Muscle layer of colon (tissue), 2 donors: ENCODE results near the gene KANSL1.

Experiments used
- H3K27ac ChIP-seq: one replicate; pipeline ENCODE4 v1.7.0; 2013; ENCODE audit warnings: low read depth, mild to moderate bottlenecking, low read length, moderate library complexity
- H3K27me3 ChIP-seq, 2 donors: one replicate each; pipeline ENCODE4 v1.7.0; 2013; ENCODE audit warnings: low read length in 2 of 2, mild to moderate bottlenecking in 2 of 2; ENCODE audit not compliant: insufficient read depth in 2 of 2, control insufficient read depth in 1 of 2
- H3K36me3 ChIP-seq: one replicate; pipeline ENCODE4 v1.7.0; 2013; ENCODE audit warnings: mild to moderate bottlenecking, low read length; ENCODE audit not compliant: insufficient read depth
- H3K4me1 ChIP-seq: one replicate; pipeline ENCODE4 v1.7.0; 2013; ENCODE audit warnings: mild to moderate bottlenecking, low read length; ENCODE audit not compliant: insufficient read depth
- H3K4me3 ChIP-seq, 2 donors: one replicate each; pipeline ENCODE4 v1.7.0; 2013; ENCODE audit warnings: low read length in 2 of 2, low read depth in 1 of 2, mild to moderate bottlenecking in 1 of 2, moderate library complexity in 1 of 2
- H3K9ac ChIP-seq: one replicate; pipeline ENCODE4 v1.7.0; 2013; ENCODE audit warnings: low read length
- H3K9me3 ChIP-seq: one replicate; pipeline ENCODE4 v1.7.0; 2013; ENCODE audit warnings: mild to moderate bottlenecking, low read length
- donor health status: abdominal sarcoma.
- donor health status: Adenocarcinoma of cecum.

Gene KANSL1

DNA sequence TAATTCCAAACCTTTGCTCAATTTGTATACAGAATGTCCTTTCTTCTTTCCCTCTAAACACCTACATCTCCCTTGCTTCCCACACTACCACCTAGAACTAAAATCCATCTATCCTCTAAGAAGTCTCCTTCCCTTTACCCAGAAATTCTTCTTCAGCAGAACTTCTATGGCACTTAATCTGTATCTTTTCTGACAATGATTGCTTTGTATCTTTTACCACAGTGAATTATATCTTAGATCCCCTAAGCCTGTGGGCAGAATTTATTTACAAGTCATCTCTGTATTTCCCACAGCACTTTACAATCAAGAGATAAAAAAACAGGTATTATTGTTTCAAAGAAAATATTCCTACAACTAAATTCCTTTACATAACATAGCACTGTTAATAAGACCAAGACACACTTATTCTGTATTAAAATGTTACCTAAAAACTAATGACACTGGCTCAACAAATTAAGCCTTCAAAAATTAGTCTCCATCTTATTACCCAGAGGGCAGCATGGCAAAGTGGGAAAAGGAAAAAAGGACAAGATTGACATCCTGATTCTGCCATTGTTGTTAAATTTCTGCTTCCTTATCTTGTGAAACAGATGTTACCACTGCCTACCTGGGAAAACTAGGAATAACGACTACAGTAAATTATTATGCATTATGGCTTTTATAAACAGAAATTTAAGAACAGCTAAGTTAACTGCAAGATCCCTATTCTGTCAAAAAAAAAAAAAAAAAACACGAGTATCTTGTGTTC, 42.8 kb downstream of the KANSL1 start:
- peaks cover 66% of the 10 kb centered on the region for H3K4me1 ChIP-seq

DNA sequence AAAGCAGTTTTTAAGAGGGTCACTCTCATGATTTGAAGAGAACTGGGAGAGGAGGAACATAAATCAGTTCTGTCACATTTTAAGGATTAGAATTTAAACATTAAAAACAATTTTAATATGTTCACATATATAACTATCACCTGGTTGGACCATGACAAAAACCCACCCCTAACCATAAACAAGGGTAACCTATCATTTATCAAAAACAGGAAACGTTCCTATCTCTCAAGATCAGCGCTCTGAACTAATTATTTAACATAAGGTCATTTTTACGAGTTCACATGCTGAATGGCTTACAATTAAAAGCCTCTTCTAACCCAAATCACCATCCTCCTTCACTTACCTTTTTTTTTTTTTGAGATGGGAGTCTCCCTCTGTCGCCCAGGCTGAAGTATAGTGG, 45.0 kb downstream of the KANSL1 start:
- Histone ChIP-seq H3K27ac (no peak overlapping the region), H3K36me3 (no peaks in the 10 kb centered on the region), H3K4me1 (peaks cover 60% of the 10 kb centered on the region), H3K9ac (no peak overlapping the region), H3K4me3 (no peak overlapping the region), H3K9me3 (no peaks in the 10 kb centered on the region), H3K27me3 (no peaks in the 10 kb centered on the region)

More for the DNA sequence above, 42.8 kb downstream of the KANSL1 start:
- H3K27me3 ChIP-seq, result no peaks in the 10 kb centered on the region
- H3K4me3 ChIP-seq, result no peak overlapping the region
- H3K9ac ChIP-seq, result no peak overlapping the region
- no peaks in the 10 kb centered on the region for H3K36me3 ChIP-seq
- H3K9me3 ChIP-seq, result no peaks in the 10 kb centered on the region
- H3K27ac ChIP-seq, result no peak overlapping the region

DNA sequence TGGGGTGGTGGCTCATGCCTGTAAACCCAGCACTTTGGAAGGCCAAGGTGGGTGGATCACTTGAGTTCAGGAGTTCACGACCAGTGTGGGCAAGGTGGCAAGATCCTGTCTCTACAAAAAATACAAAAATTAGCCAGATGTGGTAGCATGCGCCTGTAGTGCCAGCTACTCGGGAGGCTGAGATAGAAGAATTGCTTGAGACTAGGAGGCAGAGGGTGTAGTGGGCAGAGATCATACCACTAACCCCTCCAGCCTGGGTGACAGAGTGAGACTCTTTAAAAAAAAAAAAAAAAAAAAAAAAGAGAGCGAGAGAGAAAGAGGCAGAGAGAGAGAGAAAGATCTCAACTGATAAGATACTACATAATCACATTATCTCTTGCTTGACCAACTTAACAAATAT, 45.9 kb downstream of the KANSL1 start:
- Histone ChIP-seq H3K9me3 (no peaks in the 10 kb centered on the region), H3K4me1 (peaks cover 60% of the 10 kb centered on the region), H3K27me3 (no peaks in the 10 kb centered on the region), H3K9ac (no peak overlapping the region), H3K27ac (no peak overlapping the region), H3K36me3 (no peaks in the 10 kb centered on the region), H3K4me3 (no peak overlapping the region)

DNA sequence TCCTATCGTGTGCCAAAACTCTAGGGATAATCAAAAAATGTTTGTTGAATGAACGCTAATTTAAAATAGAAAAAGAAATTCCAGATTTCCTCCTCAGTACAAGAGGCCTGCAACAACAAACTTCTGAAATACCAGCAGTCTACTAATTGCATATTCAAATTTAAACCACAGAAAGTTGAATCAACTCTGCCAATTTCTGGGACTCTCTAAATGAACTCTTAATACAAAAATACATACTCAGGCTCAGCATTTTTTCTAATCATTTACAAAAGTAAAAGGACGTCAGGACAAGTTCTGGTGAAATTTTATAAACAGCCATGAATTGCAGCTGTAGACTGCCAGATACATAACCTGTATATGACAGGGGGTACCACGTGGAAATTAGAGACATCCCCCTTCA, 49.0 kb downstream of the KANSL1 start:
- Histone ChIP-seq H3K27me3 (no peaks in the 10 kb centered on the region), H3K4me3 (no peak overlapping the region), H3K4me1 (peaks cover 66% of the 10 kb centered on the region), H3K9ac (no peak overlapping the region), H3K36me3 (no peaks in the 10 kb centered on the region), H3K9me3 (no peaks in the 10 kb centered on the region), H3K27ac (no peak overlapping the region)

DNA sequence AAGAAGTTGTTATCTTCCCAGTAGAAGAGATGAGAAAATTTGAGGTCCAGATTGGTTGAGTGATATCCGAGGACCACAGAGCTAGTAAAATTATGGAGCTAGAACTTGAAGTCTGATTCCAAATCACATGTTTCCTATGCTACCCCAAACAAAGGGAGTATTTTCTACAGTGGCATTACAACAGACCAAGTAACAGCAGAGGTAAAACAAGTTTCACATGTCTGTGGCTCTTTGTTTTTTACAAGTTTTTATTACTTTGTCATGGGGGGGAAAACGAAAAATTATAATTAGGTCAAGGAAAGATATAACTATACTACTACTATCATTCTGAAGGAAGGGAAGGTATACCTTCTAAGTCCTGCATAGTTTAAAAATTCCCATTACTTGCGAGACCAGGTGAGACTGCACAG, 49.4 kb downstream of the KANSL1 start:
- Histone ChIP-seq H3K4me3 (no peak overlapping the region), H3K4me1 (peaks cover 70% of the 10 kb centered on the region), H3K9ac (no peak overlapping the region), H3K9me3 (no peaks in the 10 kb centered on the region), H3K27me3 (no peaks in the 10 kb centered on the region), H3K36me3 (no peaks in the 10 kb centered on the region), H3K27ac (no peak overlapping the region)

DNA sequence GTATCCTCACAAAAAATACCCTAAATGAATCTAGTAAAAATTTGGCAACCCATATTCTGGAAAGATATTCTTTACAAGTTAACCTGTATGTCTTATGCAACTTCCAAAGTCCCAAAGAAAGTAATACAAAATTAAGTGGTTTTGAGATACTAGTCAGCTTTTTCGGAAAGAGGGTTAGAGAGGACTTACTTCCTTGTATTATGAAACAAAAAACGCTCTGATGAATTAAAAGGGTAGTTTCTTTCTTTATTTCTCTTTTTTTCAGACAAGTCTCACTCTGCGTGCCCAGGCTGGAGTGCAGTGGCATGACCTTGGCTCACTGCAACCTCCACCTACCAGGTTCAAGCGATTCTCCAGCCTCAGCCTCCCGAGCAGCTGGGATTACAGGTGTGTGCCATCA, 51.6 kb downstream of the KANSL1 start:
- peaks cover 85% of the 10 kb centered on the region for H3K4me1 ChIP-seq
- H3K36me3 ChIP-seq, result no peaks in the 10 kb centered on the region
- no peak overlapping the region for H3K4me3 ChIP-seq
- no peaks in the 10 kb centered on the region for H3K9me3 ChIP-seq
- no peak overlapping the region for H3K27ac ChIP-seq
- H3K27me3 ChIP-seq, result no peaks in the 10 kb centered on the region
- no peak overlapping the region for H3K9ac ChIP-seq

DNA sequence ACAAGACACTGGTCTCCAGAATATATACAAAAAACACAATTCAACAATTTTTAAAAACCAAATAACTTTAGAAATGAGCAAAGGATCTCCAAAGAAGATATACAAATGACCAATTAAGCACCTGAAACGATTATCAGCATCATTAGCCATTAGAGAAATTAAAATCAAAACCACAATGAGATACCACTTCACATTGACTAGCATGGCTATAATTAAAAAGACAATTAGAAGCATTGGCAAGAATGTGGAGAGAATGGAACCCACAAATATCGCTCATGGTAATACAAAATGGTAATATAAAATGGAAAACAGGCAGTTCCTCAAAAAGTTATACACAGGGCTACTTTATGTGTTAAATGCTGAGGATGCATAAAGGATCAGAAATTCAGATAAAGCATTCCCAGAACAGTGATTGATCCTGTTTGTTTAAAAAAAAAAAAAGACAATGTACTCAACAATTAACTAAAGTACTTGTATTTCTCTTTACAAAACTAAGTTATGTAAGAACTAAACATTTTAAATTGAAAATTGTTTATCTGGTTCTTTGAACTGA, 52.5 kb downstream of the KANSL1 start:
- peaks cover 88% of the 10 kb centered on the region for H3K4me1 ChIP-seq

DNA sequence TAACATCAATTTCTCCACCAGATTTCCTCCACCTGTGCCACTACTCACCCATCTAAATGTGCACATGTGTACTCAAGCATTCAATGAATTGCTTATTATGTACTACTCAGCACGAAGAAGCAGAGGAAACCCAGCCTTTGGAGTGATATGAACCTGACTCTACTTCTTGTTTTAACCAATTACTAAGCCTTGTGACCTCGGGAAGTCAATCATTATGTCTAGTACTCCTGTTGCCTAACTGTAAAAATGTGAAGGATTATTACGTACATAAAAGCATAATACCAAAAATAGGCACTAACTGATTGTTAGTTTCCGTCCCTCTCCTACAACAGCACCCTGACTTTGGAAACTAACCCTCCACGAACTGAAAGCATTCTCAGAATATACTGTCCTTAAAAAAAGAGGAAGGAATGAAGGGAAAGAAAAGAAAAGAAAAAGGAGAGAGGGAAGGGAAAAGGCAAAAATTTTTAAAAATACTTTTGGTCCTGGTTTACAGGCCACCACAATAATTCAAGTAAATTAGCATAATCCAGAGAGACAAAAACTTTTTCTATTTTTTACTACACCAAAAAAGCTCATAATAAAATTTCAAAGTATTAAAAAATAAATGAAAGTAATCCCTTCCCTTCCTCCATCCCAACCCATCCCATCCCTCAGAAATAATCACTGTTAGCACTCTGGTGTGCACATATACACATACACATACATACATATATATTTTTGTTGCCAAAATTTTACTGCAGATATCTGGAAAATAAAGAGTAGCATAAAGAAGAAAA, 53.6 kb downstream of the KANSL1 start:
- no peak overlapping the region for H3K27ac ChIP-seq
- H3K27me3 ChIP-seq, result no peaks in the 10 kb centered on the region
- H3K9me3 ChIP-seq, result no peaks in the 10 kb centered on the region
- H3K36me3 ChIP-seq, result no peaks in the 10 kb centered on the region
- no peak overlapping the region for H3K9ac ChIP-seq
- H3K4me1 ChIP-seq, result peaks cover 81% of the 10 kb centered on the region
- H3K4me3 ChIP-seq, result no peak overlapping the region

More for the DNA sequence above, 52.5 kb downstream of the KANSL1 start:
- Histone ChIP-seq H3K27ac (no peak overlapping the region), H3K27me3 (no peaks in the 10 kb centered on the region), H3K9me3 (no peaks in the 10 kb centered on the region), H3K9ac (no peak overlapping the region), H3K4me3 (no peak overlapping the region), H3K36me3 (no peaks in the 10 kb centered on the region)

DNA sequence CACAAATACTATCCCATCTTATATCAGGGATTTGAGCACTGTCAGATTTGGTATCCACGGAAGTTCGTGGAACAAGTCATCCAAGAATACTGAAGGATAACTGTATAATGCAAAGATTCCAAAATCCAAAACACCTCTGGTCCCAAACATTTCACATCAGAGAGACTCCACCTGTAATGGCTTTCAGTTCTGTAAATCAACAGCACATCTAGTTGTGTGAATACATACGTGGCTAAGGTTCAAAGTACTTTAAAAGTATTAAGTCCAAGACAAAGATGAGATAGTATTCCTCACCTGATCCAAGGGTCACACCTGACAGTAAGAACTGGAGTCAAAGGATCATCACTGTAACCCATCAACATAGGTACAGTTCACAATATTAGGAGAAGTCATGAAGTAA, 54.8 kb downstream of the KANSL1 start:
- peaks cover 72% of the 10 kb centered on the region for H3K4me1 ChIP-seq
- no peaks in the 10 kb centered on the region for H3K27me3 ChIP-seq
- no peaks in the 10 kb centered on the region for H3K36me3 ChIP-seq
- no peak overlapping the region for H3K9ac ChIP-seq
- H3K27ac ChIP-seq, result no peak overlapping the region
- no peaks in the 10 kb centered on the region for H3K9me3 ChIP-seq
- no peak overlapping the region for H3K4me3 ChIP-seq

DNA sequence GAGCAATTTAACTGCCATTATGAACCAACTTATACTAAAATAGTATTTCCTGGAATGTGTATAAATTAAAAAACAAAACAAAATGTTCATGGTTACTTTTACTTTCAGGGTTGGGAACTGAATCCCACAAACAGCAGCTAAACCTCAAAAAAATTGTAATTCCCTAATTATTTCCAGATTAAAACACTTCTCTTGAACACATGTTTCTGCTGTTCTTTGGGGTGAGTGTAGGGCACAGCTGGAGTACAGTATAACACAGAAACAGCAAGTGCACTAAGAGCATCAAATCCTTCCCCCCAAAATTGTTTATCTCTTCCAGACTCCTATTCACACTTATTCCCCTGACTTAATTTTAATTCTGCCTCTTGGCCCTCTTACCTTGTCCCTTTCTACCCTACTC, 56.4 kb downstream of the KANSL1 start:
- Histone ChIP-seq H3K4me1 (peaks cover 59% of the 10 kb centered on the region), H3K4me3 (no peak overlapping the region)

DNA sequence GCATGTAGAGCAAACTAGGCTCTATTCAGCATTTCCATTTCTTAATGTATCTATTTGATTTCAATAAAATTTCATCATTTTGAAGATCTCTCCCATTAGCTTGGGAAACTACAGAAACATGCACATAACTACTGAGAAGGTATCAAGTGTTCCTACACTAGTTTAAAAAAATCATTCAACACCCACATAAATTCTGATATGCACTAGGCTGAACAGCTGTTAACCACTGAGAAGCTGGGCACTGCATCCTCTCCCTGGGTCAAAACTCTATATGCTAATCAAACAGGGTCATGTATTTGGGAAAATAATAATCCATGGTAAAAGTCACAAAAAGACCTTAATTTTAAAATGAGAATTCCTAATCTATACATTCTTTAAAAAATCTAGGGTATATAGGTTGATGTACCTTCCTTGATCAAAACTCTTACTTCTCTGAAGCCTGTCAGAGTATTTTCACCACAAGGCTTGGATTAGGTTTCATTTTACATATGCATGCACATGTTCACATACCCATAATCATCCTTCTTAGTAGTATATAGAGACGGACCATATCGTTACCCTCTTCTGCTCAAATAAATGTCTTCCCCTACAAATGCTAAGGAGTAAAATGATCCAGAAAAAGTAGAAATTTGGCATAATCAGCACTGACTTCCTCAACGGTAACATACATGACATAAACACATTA, 57.2 kb downstream of the KANSL1 start:
- Histone ChIP-seq H3K4me3 (no peak overlapping the region), H3K27me3 (no peaks in the 10 kb centered on the region), H3K9me3 (no peaks in the 10 kb centered on the region), H3K4me1 (peaks cover 55% of the 10 kb centered on the region), H3K36me3 (no peaks in the 10 kb centered on the region), H3K27ac (no peak overlapping the region), H3K9ac (no peak overlapping the region)

More for the DNA sequence above, 56.4 kb downstream of the KANSL1 start:
- Histone ChIP-seq H3K9me3 (no peaks in the 10 kb centered on the region), H3K27me3 (no peaks in the 10 kb centered on the region), H3K36me3 (no peaks in the 10 kb centered on the region), H3K9ac (no peak overlapping the region), H3K27ac (no peak overlapping the region)
